H1 (cell line): ENCODE measurements around the gene LRRTM3. TPM values are rescaled to one million over a fixed set of nuclear protein-coding genes. Genes with fewer than 3 reads are reported as not detected.

ENCODE experiments used
- CTCF ChIA-PET: fragments of 300-600 bp; sonication (Branson Sonifier 250); formaldehyde crosslinking; loops from one replicate; lab custom pipeline; 2021; ENCODE audit not compliant: partially characterized antibody; lab: Charles Lee
- POLR2A ChIA-PET: fragments of 300-600 bp; sonication (Branson Sonifier 250); formaldehyde crosslinking; loops from one replicate; lab custom pipeline; 2021; ENCODE audit warnings: inconsistent platforms; ENCODE audit not compliant: partially characterized antibody; lab: Charles Lee
- DNase-seq, 2 experiments: peaks; one replicate each; pipeline versions ENCODE4 v3.0.0 to v3.0.0-alpha.2; 2010 to 2022; ENCODE audit warnings: low spot score in 2 of 2, low read depth in 1 of 2, mixed read lengths in 1 of 2
- FAIRE-seq: peaks from 2 replicates; lab custom pipeline; 2011; peaks lifted over from hg19 to GRCh38; lab: Jason Lieb, UNC
- H2AFZ ChIP-seq: 2 replicates; pipeline ENCODE4 v1.8.1; 2012; ENCODE audit warnings: low read length, inconsistent platforms
- H2AK5ac ChIP-seq: 2 replicates; pipeline ENCODE4 v1.6.1; 2013; ENCODE audit warnings: low read depth, low read length
- H2BK120ac ChIP-seq: replicated peaks from 2 replicates; pipeline ENCODE3; 2013; ENCODE audit warnings: low read depth, low read length, inconsistent platforms
- H2BK12ac ChIP-seq: 2 replicates; pipeline ENCODE4 v1.6.1; 2013; ENCODE audit warnings: low read depth, low read length
- H2BK15ac ChIP-seq: 2 replicates; pipeline ENCODE4 v1.6.1; 2013; ENCODE audit warnings: low read length
- H2BK20ac ChIP-seq: 2 replicates; pipeline ENCODE4 v1.6.1; 2013; ENCODE audit warnings: low read length
- H2BK5ac ChIP-seq: 2 replicates; pipeline ENCODE4 v1.6.1; 2013; ENCODE audit warnings: low read depth, low read length
- H3K14ac ChIP-seq: 2 replicates; pipeline ENCODE4 v1.6.1; 2013; ENCODE audit warnings: inconsistent platforms; ENCODE audit not compliant: insufficient read length
- H3K18ac ChIP-seq: 2 replicates; pipeline ENCODE4 v1.6.1; 2013; ENCODE audit warnings: low read length; ENCODE audit errors: extremely low read depth
- H3K23ac ChIP-seq: 2 replicates; pipeline ENCODE4 v1.6.1; 2013; ENCODE audit warnings: inconsistent platforms; ENCODE audit not compliant: insufficient read length
- H3K23me2 ChIP-seq: 2 replicates; pipeline ENCODE4 v1.6.1; 2013; ENCODE audit warnings: low read depth, low read length
- H3K27ac ChIP-seq: 2 replicates; pipeline ENCODE4 v1.6.1; 2011; ENCODE audit warnings: low read depth, low read length, inconsistent platforms
- H3K27me3 ChIP-seq, 4 experiments: replicated peaks in 1 of 4; 1 replicate in 1 of 4; 2 replicates in 3 of 4; pipeline versions ENCODE4 v1.6.1 to v1.8.1; 2011 to 2013; ENCODE audit warnings: low read length in 3 of 4, mild to moderate bottlenecking in 3 of 4, inconsistent platforms in 2 of 4, mixed read lengths in 2 of 4, moderate library complexity in 1 of 4; ENCODE audit not compliant: control insufficient read depth in 3 of 4, insufficient read depth in 3 of 4; ENCODE audit errors: extremely low read depth in 1 of 4
- H3K36me3 ChIP-seq, 4 experiments: 2 replicates each; pipeline versions ENCODE4 v1.6.1 to v1.8.1; 2011 to 2013; ENCODE audit warnings: mild to moderate bottlenecking in 4 of 4, low read length in 3 of 4, moderate library complexity in 2 of 4, control low read depth in 1 of 4, inconsistent platforms in 1 of 4; ENCODE audit not compliant: insufficient read depth in 4 of 4, control insufficient read depth in 2 of 4
- H3K4ac ChIP-seq: replicated peaks from 2 replicates; pipeline ENCODE3; 2013; ENCODE audit warnings: low read length, low read depth, mixed read lengths, inconsistent platforms; ENCODE audit not compliant: insufficient read length
- H3K4me1 ChIP-seq, 4 experiments: replicated peaks in 1 of 4; 1 replicate in 1 of 4; 2 replicates in 3 of 4; pipeline versions ENCODE4 v1.6.1 to v1.8.1; 2011 to 2013; ENCODE audit warnings: low read length in 3 of 4, inconsistent platforms in 2 of 4, mixed read lengths in 1 of 4; ENCODE audit not compliant: insufficient read depth in 4 of 4, control insufficient read depth in 3 of 4
- H3K4me2 ChIP-seq, 2 experiments: 2 replicates each; pipeline versions ENCODE4 v1.6.1 to v1.8.1; 2011 to 2013; ENCODE audit warnings: low read depth in 2 of 2, low read length in 2 of 2, control low read depth in 1 of 2, inconsistent platforms in 1 of 2, mild to moderate bottlenecking in 1 of 2; ENCODE audit not compliant: insufficient read depth in 1 of 2
- H3K4me3 ChIP-seq, 4 experiments: fragments of 200-600, 300-600 bp in 1 of 4; sonication (generic), shearing (Covaris generic), sonication (Bioruptor Twin) in 1 of 4; 2 replicates each; pipeline versions ENCODE4 v1.5.1 to v1.8.1; 2011 to 2016; ENCODE audit warnings: low read length in 4 of 4, low read depth in 3 of 4, control low read depth in 2 of 4, inconsistent platforms in 2 of 4, mild to moderate bottlenecking in 2 of 4, mixed read lengths in 1 of 4, moderate library complexity in 1 of 4; ENCODE audit not compliant: insufficient read depth in 2 of 4; ENCODE audit errors: extremely low read depth in 1 of 4
- H3K56ac ChIP-seq: replicated peaks from 2 replicates; pipeline ENCODE3; 2013; ENCODE audit warnings: low read depth, mild to moderate bottlenecking, mixed read lengths, low read length, inconsistent platforms; ENCODE audit not compliant: insufficient read length
- H3K79me1 ChIP-seq: 2 replicates; pipeline ENCODE4 v1.6.1; 2013; ENCODE audit warnings: low read depth, low read length, control low read depth
- H3K79me2 ChIP-seq, 2 experiments: 2 replicates each; pipeline versions ENCODE4 v1.6.1 to v1.8.1; 2012 to 2013; ENCODE audit warnings: low read length in 2 of 2, mild to moderate bottlenecking in 2 of 2, inconsistent platforms in 1 of 2; ENCODE audit not compliant: insufficient read depth in 2 of 2, control insufficient read depth in 1 of 2
- H3K9ac ChIP-seq, 4 experiments: replicated peaks in 1 of 4; 1 replicate in 1 of 4; 2 replicates in 3 of 4; pipeline versions ENCODE4 v1.6.1 to v1.8.1; 2011 to 2013; ENCODE audit warnings: low read depth in 3 of 4, low read length in 3 of 4, control low read depth in 2 of 4, mild to moderate bottlenecking in 2 of 4, moderate library complexity in 2 of 4, inconsistent platforms in 1 of 4; ENCODE audit errors: extremely low read depth in 1 of 4
- H3K9me3 ChIP-seq, 2 experiments: 2 replicates each; pipeline versions ENCODE4 v1.6.1 to v1.8.1; 2012 to 2013; ENCODE audit warnings: mild to moderate bottlenecking in 2 of 2, moderate library complexity in 2 of 2, control low read depth in 1 of 2, inconsistent platforms in 1 of 2, low read depth in 1 of 2, low read length in 1 of 2, mixed read lengths in 1 of 2; ENCODE audit not compliant: insufficient read depth in 2 of 2
- H4K20me1 ChIP-seq, 2 experiments: replicated peaks in 1 of 2; 2 replicates each; pipeline versions ENCODE3 to v1.8.1; 2011 to 2013; ENCODE audit warnings: inconsistent platforms in 2 of 2, low read length in 2 of 2, mild to moderate bottlenecking in 1 of 2; ENCODE audit not compliant: insufficient read depth in 2 of 2, control insufficient read depth in 1 of 2
- H4K5ac ChIP-seq: 2 replicates; pipeline ENCODE4 v1.6.1; 2013; ENCODE audit warnings: low read length, low read depth, mixed read lengths, inconsistent platforms; ENCODE audit not compliant: insufficient read length
- H4K8ac ChIP-seq: 2 replicates; pipeline ENCODE4 v1.8.0; 2013; ENCODE audit warnings: mild to moderate bottlenecking, moderate library complexity, low read length, inconsistent platforms; ENCODE audit not compliant: insufficient read depth; ENCODE audit errors: extremely low read depth
- H4K91ac ChIP-seq: replicated peaks from 2 replicates; pipeline ENCODE3; 2013; ENCODE audit warnings: low read length, mixed read lengths, inconsistent platforms; ENCODE audit not compliant: insufficient read length
- BRCA1 ChIP-seq: IDR thresholded peaks from 2 replicates; pipeline ENCODE4 v1.6.1; 2012; ENCODE audit warnings: low read depth, low read length, improper control_type of control experiment
- EP300 ChIP-seq, 2 experiments: IDR thresholded peaks; 1 replicate in 1 of 2; 2 replicates in 1 of 2; pipeline ENCODE4 v1.6.1; 2011 to 2012; ENCODE audit warnings: low read depth in 2 of 2, low read length in 2 of 2, mild to moderate bottlenecking in 2 of 2, borderline replicate concordance in 1 of 2, inconsistent platforms in 1 of 2, moderate library complexity in 1 of 2
- GABPA ChIP-seq: IDR thresholded peaks from 2 replicates; pipeline ENCODE4 v1.6.1; 2011; ENCODE audit warnings: mild to moderate bottlenecking, low read length, moderate library complexity, borderline replicate concordance; ENCODE audit not compliant: insufficient read depth
- KDM5A ChIP-seq: fragments of 200-600 bp; IDR thresholded peaks from 2 replicates; pipeline ENCODE4 v1.7.1; 2012; ENCODE audit warnings: mild to moderate bottlenecking, low read length, inconsistent platforms, mixed read lengths
- NANOG ChIP-seq: IDR thresholded peaks from 2 replicates; pipeline ENCODE4 v1.6.1; 2011; ENCODE audit warnings: low read length, low read depth, mild to moderate bottlenecking, inconsistent platforms; ENCODE audit not compliant: insufficient read depth, poor library complexity, severe bottlenecking
- POU5F1 ChIP-seq: IDR thresholded peaks from 2 replicates; pipeline ENCODE4 v1.6.1; 2011; ENCODE audit warnings: low read depth, mild to moderate bottlenecking, low read length, moderate library complexity
- RXRA ChIP-seq: IDR thresholded peaks from 2 replicates; pipeline ENCODE4 v1.6.1; 2011; ENCODE audit warnings: low read depth, mild to moderate bottlenecking, low read length, moderate library complexity; ENCODE audit not compliant: insufficient read depth
- SP2 ChIP-seq: IDR thresholded peaks from 2 replicates; pipeline ENCODE4 v1.6.1; 2012; ENCODE audit warnings: mild to moderate bottlenecking, low read length, inconsistent platforms
- TEAD4 ChIP-seq: IDR thresholded peaks from 2 replicates; pipeline ENCODE4 v1.6.1; 2012; ENCODE audit warnings: low read depth, low read length, inconsistent platforms, mixed read lengths
- WGBS, 2 experiments: shearing (Covaris generic) in 1 of 2; methylation state at CpG; one replicate each; pipeline versions ENCODE4 v1.1.6 to v1.1.7; 2013 to 2015; ENCODE audit warnings: low lambda C conversion rate in 2 of 2, mixed read lengths in 2 of 2, inconsistent platforms in 1 of 2, low coverage in 1 of 2, missing lambda C conversion rate in 1 of 2; ENCODE audit not compliant: insufficient replicate concordance in 2 of 2, insufficient coverage in 1 of 2, insufficient read length in 1 of 2; ENCODE audit errors: extremely low coverage in 1 of 2, missing lambda C conversion rate in 1 of 2; 5-methylcytosine and 5-hydroxymethylcytosine counted together
- polyA plus RNA-seq, 7 experiments: library from polyadenylated mRNA; depleted of rRNA in 3 of 7; stranded (reverse) in 5 of 7; unstranded in 2 of 7; fragments of >200 nt in 5 of 7; fragments of 200-250 nt in 2 of 7; gene quantifications; 1 replicate in 5 of 7; 2 replicates in 1 of 7; 4 replicates in 1 of 7; pipeline versions ENCODE4 v1.2.1 to v1.2.3, GENCODE V29; 2011 to 2013; ENCODE audit warnings: missing spikeins in 2 of 7, mixed read lengths in 2 of 7
- total RNA-seq: library from RNA; stranded (reverse); fragmentation: NEBNext Ultra II Directional; extraction: Animal tissue kit (Norgen Biotek cat#: 25700); gene quantifications from 2 replicates; pipeline ENCODE4 v1.2.1, GENCODE V29; 2021

LRRTM3 gene
- total and polyA plus RNA-seq, 2 of the 8 experiments (the other 6 are each of a cell fraction or from before 2014, with no cell fraction given) = 0.33 to 0.48 TPM

- H3K27me3 ChIP-seq = no peaks in the 10 kb centered on the region
- H3K9ac ChIP-seq = no peak overlapping the region
- H3K18ac ChIP-seq = no peak overlapping the region
- H2BK15ac ChIP-seq = no peak overlapping the region
- DNase-seq (no peak), FAIRE-seq (no peak)
- H2AFZ ChIP-seq = no peak overlapping the region
- H3K4me3 ChIP-seq = no peak overlapping the region
- ChIA-PET POLR2A (no interaction called here), CTCF (no interaction called here)
- H2BK20ac ChIP-seq = no peak overlapping the region
- H2BK12ac ChIP-seq = no peak overlapping the region
- H3K23me2 ChIP-seq = no peaks in the 10 kb centered on the region
- H4K20me1 ChIP-seq = no peaks in the 10 kb centered on the region
- H3K9me3 ChIP-seq = no peaks in the 10 kb centered on the region
- no peak overlapping the region for H2BK5ac ChIP-seq
- 95% methylated on average over 1 of the region's 1 CpG; no CpG with 5 or more reads in 1 of the 2 experiments for WGBS, 2 experiments
- H2AK5ac ChIP-seq = no peak overlapping the region
- no peak overlapping the region for H2BK120ac ChIP-seq
- H4K91ac ChIP-seq = no peak overlapping the region
- H3K79me1 ChIP-seq = no peaks in the 10 kb centered on the region
- no peaks in the 10 kb centered on the region for H3K36me3 ChIP-seq
- no peak overlapping the region for H3K56ac ChIP-seq
- no peak overlapping the region for H3K4ac ChIP-seq
- H3K4me2 ChIP-seq = no peak overlapping the region
- no peak overlapping the region for H3K14ac ChIP-seq
- TF ChIP-seq SP2 (no peak), POU5F1 (no peak), NANOG (no peak), EP300 (IDR thresholded peaks at IDR 0.05; ENCODE audit: borderline replicate concordance in 1 of 2, low read depth in 2 of 2, low read length in 2 of 2) (no peak), GABPA (no peak), KDM5A (no peak), BRCA1 (no peak), RXRA (no peak), TEAD4 (no peak)
- TF ChIP-seq, all 59 proteins: peak for 0
- H3K27ac ChIP-seq = no peak overlapping the region
- H4K8ac ChIP-seq = no peak overlapping the region
- no peaks in the 10 kb centered on the region for H3K79me2 ChIP-seq
- no peak overlapping the region for H3K23ac ChIP-seq
- H3K4me1 ChIP-seq = no peaks in the 10 kb centered on the region
- no peak overlapping the region for H4K5ac ChIP-seq
Measured at GRCh38 chr10:66996996-66997395, 71.2 kb downstream of the LRRTM3 start.
